Lower lobe of right lung (tissue), 2 donors: ENCODE measurements around the gene TEDC1. TPM values are rescaled to one million over a fixed set of nuclear protein-coding genes. Genes with fewer than 3 reads are reported as not detected.
A peak's percentile ranks its signal among the peaks of the same experiment; 100 is the strongest.

Experiments used
- ATAC-seq, 2 donors: fragments of 200-7000 bp; cut with Tn5 transposase; one replicate each; pipeline ENCODE4 v1.9.1; 2020 to 2022; ENCODE audit warnings: mild to moderate bottlenecking in 2 of 2, moderate library complexity in 2 of 2
- DNase-seq: peaks from one replicate; pipeline ENCODE4 v3.0.0-alpha.2; 2020
- H3K27ac ChIP-seq: fragments of 200-600 bp; one replicate; pipeline ENCODE4 v1.8.0; 2022
- H3K27me3 ChIP-seq: fragments of 200-600 bp; one replicate; pipeline ENCODE4 v1.8.0; 2022; ENCODE audit warnings: low read depth
- H3K36me3 ChIP-seq: fragments of 200-600 bp; one replicate; pipeline ENCODE4 v1.8.0; 2022; ENCODE audit warnings: mild to moderate bottlenecking
- H3K4me1 ChIP-seq: fragments of 200-600 bp; one replicate; pipeline ENCODE4 v1.8.0; 2022
- H3K4me3 ChIP-seq: fragments of 200-600 bp; one replicate; pipeline ENCODE4 v1.8.0; 2022; ENCODE audit warnings: mild to moderate bottlenecking
- H3K9me3 ChIP-seq: fragments of 200-600 bp; one replicate; pipeline ENCODE4 v1.8.0; 2022
- CTCF ChIP-seq: fragments of 200-600 bp; IDR thresholded peaks from one replicate; pipeline ENCODE4 v1.8.0; 2022; ENCODE audit warnings: antibody characterized with exemption, mild to moderate bottlenecking
- intact Hi-C: fragments of 100-400 bp; cut with DNase I; formaldehyde crosslinking; loops from one replicate; pipeline ENCODE4 v1.11.0; 2022
- total RNA-seq: library from RNA; stranded (reverse); fragmentation: NEBNext Ultra II Directional; extraction: Animal tissue kit (Norgen Biotek cat#: 25700); gene quantifications from one replicate; pipeline ENCODE4 v1.2.1, GENCODE V29; 2021
- donor health status: DM: no; HTN: yes; CAD: no; lungs with severe emphysema.

The TEDC1 gene
- total RNA-seq, 1 donor from 2014 or later: 10.6 TPM

- intact Hi-C loops: no loop called here
- H3K27me3 ChIP-seq: no peaks in the 10 kb centered on the region
- no peak overlapping the region for H3K27ac ChIP-seq
- DNase-seq (no peak), ATAC-seq (no peak)
- H3K4me1 ChIP-seq: no peaks in the 10 kb centered on the region
- no peaks in the 10 kb centered on the region for H3K9me3 ChIP-seq
- no peak for TF ChIP-seq CTCF
- peaks cover 82% of the 10 kb centered on the region for H3K36me3 ChIP-seq
- no peak overlapping the region for H3K4me3 ChIP-seq
Observed at GRCh38 chr14:105460116-105460515, 30.9 kb upstream of the TEDC1 start.

- Histone ChIP-seq H3K36me3 (peaks cover 82% of the 10 kb centered on the region), H3K27me3 (no peaks in the 10 kb centered on the region), H3K4me3 (no peak overlapping the region), H3K27ac (no peak overlapping the region), H3K4me1 (peaks cover 5% of the 10 kb centered on the region), H3K9me3 (no peaks in the 10 kb centered on the region)
- no peak for TF ChIP-seq CTCF
- intact Hi-C loops: no loop called here
- ATAC-seq: no peak
- DNase-seq: no peak
Observed at GRCh38 chr14:105460616-105461015, 30.4 kb upstream of the TEDC1 start.

GRCh38 chr14:105461903-105462302 is 29.1 kb upstream of the TEDC1 start:
- DNase-seq: no peak
- Histone ChIP-seq H3K4me3 (no peak overlapping the region), H3K27me3 (no peaks in the 10 kb centered on the region), H3K36me3 (peaks cover 77% of the 10 kb centered on the region), H3K4me1 (peaks cover 10% of the 10 kb centered on the region), H3K27ac (no peak overlapping the region), H3K9me3 (no peaks in the 10 kb centered on the region)
- ATAC-seq: no peak
- no peak for TF ChIP-seq CTCF
- intact Hi-C loops: no loop called here

GRCh38 chr14:105464501-105464900 is 26.5 kb upstream of the TEDC1 start:
- H3K36me3 ChIP-seq: peaks cover 77% of the 10 kb centered on the region
- intact Hi-C loops: no loop called here
- ATAC-seq (no peak), DNase-seq (no peak)
- no peak overlapping the region for H3K27ac ChIP-seq
- no peaks in the 10 kb centered on the region for H3K27me3 ChIP-seq
- H3K4me3 ChIP-seq: no peak overlapping the region
- peaks cover 23% of the 10 kb centered on the region for H3K4me1 ChIP-seq
- H3K9me3 ChIP-seq: no peaks in the 10 kb centered on the region
- TF ChIP-seq CTCF: no peak

GRCh38 chr14:105465209-105466031 is 25.6 kb upstream of the TEDC1 start:
- Histone ChIP-seq H3K9me3 (no peaks in the 10 kb centered on the region), H3K27me3 (no peaks in the 10 kb centered on the region), H3K4me3 (no peak overlapping the region), H3K36me3 (peaks cover 81% of the 10 kb centered on the region), H3K4me1 (peaks cover 24% of the 10 kb centered on the region), H3K27ac (peak overlapping the region; percentile 21)
- ATAC-seq: peak; percentile 63 to 71
- no peak for DNase-seq
- intact Hi-C loops: no loop called here
- TF ChIP-seq CTCF: no peak
